ENCODE results near the gene ZC3H4.

ZC3H4 gene

GRCh38 chr19:47044946-47045866, 68.4 kb downstream of the ZC3H4 start:
- Histone ChIP-seq H3K9ac (ENCODE audit: low read length) (no peak overlapping the region), H3K27ac (ENCODE audit: low read depth, low read length, poor library complexity, severe bottlenecking) (no peak overlapping the region), H3K79me2 (ENCODE audit: insufficient read depth, low read length) (no peaks in the 10 kb centered on the region), H4K20me1 (ENCODE audit: insufficient read depth, low read length) (no peaks in the 10 kb centered on the region), H3K4me1 (ENCODE audit: insufficient read depth, low read length, severe bottlenecking) (peaks cover 12% of the 10 kb centered on the region), H3K36me3 (ENCODE audit: insufficient read depth, low read length) (peaks cover 7% of the 10 kb centered on the region; the same call in 1 of the 2 replicates), H3K4me3 (ENCODE audit: low read depth, low read length, poor library complexity, severe bottlenecking) (no peak overlapping the region), H3F3A (ENCODE audit: insufficient read depth, low read length) (no peaks in the 10 kb centered on the region), H3K27me3 (ENCODE audit: insufficient read depth, low read length) (no peaks in the 10 kb centered on the region), H3K9me3 (ENCODE audit: low read length) (no peaks in the 10 kb centered on the region), H3K9me2 (ENCODE audit: low read depth, low read length) (no peaks in the 10 kb centered on the region), H2AFZ (ENCODE audit: low read length) (no peak overlapping the region), H3K4me2 (ENCODE audit: low read length) (no peak overlapping the region)
- TF ChIP-seq EZH2 (IDR thresholded peaks at IDR 0.05; ENCODE audit: borderline replicate concordance, low read length) (no peak), CTCF (IDR thresholded peaks at IDR 0.05; ENCODE audit: low read length) (no peak)

- H3K9me3 ChIP-seq (ENCODE audit: low read length), result no peaks in the 10 kb centered on the region
- no peaks in the 10 kb centered on the region for H4K20me1 ChIP-seq (ENCODE audit: insufficient read depth, low read length)
- H3K36me3 ChIP-seq (ENCODE audit: insufficient read depth, low read length), result peaks cover 5% of the 10 kb centered on the region; the same call in 1 of the 2 replicates
- H3K4me3 ChIP-seq (ENCODE audit: low read depth, low read length, poor library complexity, severe bottlenecking), result no peak overlapping the region
- H3K4me2 ChIP-seq (ENCODE audit: low read length), result no peak overlapping the region
- H3K9me2 ChIP-seq (ENCODE audit: low read depth, low read length), result no peaks in the 10 kb centered on the region
- no peak overlapping the region for H3K9ac ChIP-seq (ENCODE audit: low read length)
- H3K27me3 ChIP-seq (ENCODE audit: insufficient read depth, low read length), result no peaks in the 10 kb centered on the region
- no peaks in the 10 kb centered on the region for H3F3A ChIP-seq (ENCODE audit: insufficient read depth, low read length)
- no peak overlapping the region for H2AFZ ChIP-seq (ENCODE audit: low read length)
- H3K27ac ChIP-seq (ENCODE audit: low read depth, low read length, poor library complexity, severe bottlenecking), result no peak overlapping the region
- no peaks in the 10 kb centered on the region for H3K79me2 ChIP-seq (ENCODE audit: insufficient read depth, low read length)
- TF ChIP-seq EZH2 (IDR thresholded peaks at IDR 0.05; ENCODE audit: borderline replicate concordance, low read length) (no peak), CTCF (IDR thresholded peaks at IDR 0.05; ENCODE audit: low read length) (no peak)
- peaks cover 10% of the 10 kb centered on the region for H3K4me1 ChIP-seq (ENCODE audit: insufficient read depth, low read length, severe bottlenecking)
These were observed 72.7 kb downstream of the ZC3H4 start for GRCh38 chr19:47040869-47041268.

DNA sequence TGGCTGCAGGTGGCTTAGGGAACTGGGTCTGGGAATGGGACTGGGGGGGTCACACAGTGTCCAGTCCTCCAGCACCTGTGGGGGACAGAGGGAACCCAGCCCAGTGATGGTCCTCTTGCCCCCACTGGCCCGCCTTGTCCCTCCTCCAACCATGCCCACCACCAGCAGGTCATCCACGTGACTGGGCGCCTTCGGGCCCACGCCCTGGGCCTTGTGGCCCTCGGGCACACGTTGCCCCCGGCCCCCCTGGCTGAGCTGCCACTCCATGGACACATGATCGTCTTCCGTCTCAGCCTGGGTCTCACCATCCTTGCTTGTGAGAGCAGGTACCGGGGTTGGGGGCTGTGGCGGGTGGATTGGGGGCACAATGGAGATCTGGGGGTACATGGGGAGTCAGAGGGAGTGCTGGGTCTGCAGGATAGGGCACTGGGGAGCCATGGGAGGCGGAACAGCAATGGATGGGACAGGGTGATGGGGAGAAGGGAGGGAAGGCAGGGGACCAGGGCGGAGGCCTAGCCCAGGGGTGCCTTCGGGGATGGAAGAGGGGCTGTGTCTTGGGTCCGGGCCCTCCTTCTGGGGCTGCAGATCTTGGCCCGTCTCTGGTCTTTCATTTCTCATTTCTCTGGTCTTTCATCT, 74.2 kb downstream of the ZC3H4 start:
- Histone ChIP-seq H3K79me2 (ENCODE audit: insufficient read depth, low read length) (no peaks in the 10 kb centered on the region), H3K36me3 (ENCODE audit: insufficient read depth, low read length) (peaks cover 5% of the 10 kb centered on the region; the same call in 1 of the 2 replicates), H3K4me2 (ENCODE audit: low read length) (no peak overlapping the region), H3K9ac (ENCODE audit: low read length) (no peak overlapping the region), H3K27me3 (ENCODE audit: insufficient read depth, low read length) (no peaks in the 10 kb centered on the region), H3K9me2 (ENCODE audit: low read depth, low read length) (no peaks in the 10 kb centered on the region), H3K27ac (ENCODE audit: low read depth, low read length, poor library complexity, severe bottlenecking) (no peak overlapping the region), H3K4me1 (ENCODE audit: insufficient read depth, low read length, severe bottlenecking) (peaks cover 19% of the 10 kb centered on the region), H3K4me3 (ENCODE audit: low read depth, low read length, poor library complexity, severe bottlenecking) (no peak overlapping the region), H2AFZ (ENCODE audit: low read length) (no peak overlapping the region), H3F3A (ENCODE audit: insufficient read depth, low read length) (no peaks in the 10 kb centered on the region), H4K20me1 (ENCODE audit: insufficient read depth, low read length) (no peaks in the 10 kb centered on the region), H3K9me3 (ENCODE audit: low read length) (no peaks in the 10 kb centered on the region)
- TF ChIP-seq EZH2 (IDR thresholded peaks at IDR 0.05; ENCODE audit: borderline replicate concordance, low read length), result no peak
- TF ChIP-seq CTCF (IDR thresholded peaks at IDR 0.05; ENCODE audit: low read length), result no peak
